GM18502 (cell line): ENCODE data around the gene NDOR1.

Source experiments
- ATAC-seq: cut with Tn5 transposase; IDR thresholded peaks from one replicate; pipeline ENCODE4 v1.9.1; 2021; ENCODE audit warnings: mild to moderate bottlenecking; ENCODE audit not compliant: unreplicated experiment, poor library complexity

NDOR1 gene

GRCh38 chr9:137205126-137206069, at the start of gene NDOR1, which contains the start of gene TMEM203:
Gene NDOR1, plus strand, starts transcription at chr9:137205700. Its CDS starts 78 bp downstream, at chr9:137205778.
Gene TMEM203, minus strand, starts transcription at chr9:137205648. Its CDS starts 234 bp downstream, at chr9:137205414.
- ATAC-seq, result peak; percentile 59

- ATAC-seq, result no peak
Measured at GRCh38 chr9:137156567-137157375, 48.7 kb upstream of the NDOR1 start.

GRCh38 chr9:137157618-137158415, 47.7 kb upstream of the NDOR1 start:
- no peak for ATAC-seq

GRCh38 chr9:137158625-137159024, 46.9 kb upstream of the NDOR1 start:
- ATAC-seq, result no peak

GRCh38 chr9:137159105-137160053, 46.1 kb upstream of the NDOR1 start:
- ATAC-seq, result no peak

- no peak for ATAC-seq
Measured at GRCh38 chr9:137160054-137160425, 45.5 kb upstream of the NDOR1 start.

GRCh38 chr9:137160716-137161557, 44.6 kb upstream of the NDOR1 start:
- no peak for ATAC-seq

GRCh38 chr9:137161558-137162486, 43.7 kb upstream of the NDOR1 start:
- ATAC-seq, result no peak

GRCh38 chr9:137162505-137163364, 42.8 kb upstream of the NDOR1 start:
- ATAC-seq, result no peak

GRCh38 chr9:137163365-137163715, 42.2 kb upstream of the NDOR1 start:
- no peak for ATAC-seq

GRCh38 chr9:137163805-137164204, 41.7 kb upstream of the NDOR1 start:
- ATAC-seq, result no peak

- no peak for ATAC-seq
Measured at GRCh38 chr9:137164370-137165249, 40.9 kb upstream of the NDOR1 start.

GRCh38 chr9:137165250-137165836, 40.2 kb upstream of the NDOR1 start:
- ATAC-seq, result no peak

GRCh38 chr9:137166380-137167229, 38.9 kb upstream of the NDOR1 start:
- no peak for ATAC-seq
